Raji (cell line): ENCODE results near the gene TREML4.

ENCODE experiments used
- POLR2A ChIP-seq: IDR thresholded peaks from 2 replicates; pipeline ENCODE4 v1.6.1; 2011; ENCODE audit warnings: low read depth, low read length, control low read depth; ENCODE audit not compliant: insufficient read depth

Gene TREML4

DNA sequence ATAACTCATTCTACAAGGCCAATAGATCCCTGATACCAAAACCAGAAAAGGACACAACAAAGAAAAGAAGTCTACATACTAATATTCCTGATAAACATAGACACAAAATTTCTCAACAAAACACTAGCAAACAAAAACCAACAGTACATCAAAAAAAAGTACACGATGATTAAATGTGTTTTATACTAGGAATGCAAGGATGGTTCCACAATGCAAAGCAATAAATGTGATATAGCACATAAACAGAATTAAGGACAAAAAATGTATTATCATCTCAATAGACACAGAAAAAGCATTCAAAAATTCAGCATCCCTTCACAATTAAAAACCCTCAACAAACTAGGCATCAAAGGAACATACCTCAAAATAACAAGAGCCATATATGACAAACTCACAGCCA, 35.1 kb downstream of the TREML4 start:
- TF ChIP-seq POLR2A, result no peak

DNA sequence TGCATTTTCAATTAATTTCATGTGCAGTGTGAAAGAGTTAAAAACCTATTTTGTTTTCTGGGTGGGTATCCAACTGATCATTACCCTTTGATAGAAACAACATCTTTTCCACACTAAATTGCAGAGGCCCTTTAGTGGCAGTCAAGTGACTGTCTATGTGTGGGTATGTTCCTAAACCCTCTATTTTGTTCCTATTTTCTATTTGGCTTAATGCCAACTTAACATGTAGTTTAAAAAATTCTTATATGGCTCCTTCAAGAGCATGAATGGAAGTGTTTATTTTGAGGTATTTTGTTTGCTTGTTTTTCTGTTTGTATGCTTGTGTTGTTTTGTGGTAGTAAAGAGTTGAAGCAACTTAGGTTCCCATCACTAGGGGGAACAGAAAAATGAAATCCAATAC, 38.4 kb downstream of the TREML4 start:
- TF ChIP-seq POLR2A, result no peak

DNA sequence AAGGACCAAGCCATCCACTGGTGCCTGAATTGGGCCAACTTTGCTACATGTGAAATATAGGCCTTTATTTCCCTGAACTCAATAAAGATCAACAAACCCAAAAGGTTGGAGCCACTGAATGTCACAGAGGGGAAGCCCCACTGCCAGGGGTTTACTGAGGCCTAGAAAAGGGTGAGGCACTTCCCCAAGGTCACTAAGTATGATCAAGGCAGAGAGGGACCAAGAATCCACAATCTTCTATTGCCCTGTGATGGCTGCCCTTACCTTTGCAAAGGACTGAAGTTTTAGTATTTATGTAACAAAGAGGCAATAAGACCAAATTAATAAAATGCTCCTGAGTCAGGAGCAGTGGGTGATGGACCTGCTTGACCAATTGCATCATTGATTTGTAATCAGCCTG, 40.3 kb downstream of the TREML4 start:
- TF ChIP-seq POLR2A, result no peak

DNA sequence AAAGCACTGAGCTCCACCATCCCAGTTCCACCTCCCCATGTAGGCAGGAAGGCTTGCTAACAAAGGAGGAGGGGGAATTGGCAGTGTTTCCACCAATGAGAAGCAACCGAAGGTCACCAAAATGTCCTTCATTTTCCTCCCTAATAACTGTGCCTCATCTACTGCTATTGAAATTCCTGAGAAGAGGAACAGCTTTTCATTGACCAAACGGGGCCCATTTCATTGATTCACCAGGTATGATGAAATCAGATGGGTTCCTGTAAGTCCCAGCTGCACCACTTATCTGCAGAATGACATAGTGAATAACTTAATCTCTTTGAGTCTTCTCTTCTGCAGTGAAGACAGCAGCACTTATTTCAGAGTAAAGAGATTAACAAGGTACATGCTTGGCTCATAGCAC, 41.0 kb downstream of the TREML4 start:
- no peak for TF ChIP-seq POLR2A

DNA sequence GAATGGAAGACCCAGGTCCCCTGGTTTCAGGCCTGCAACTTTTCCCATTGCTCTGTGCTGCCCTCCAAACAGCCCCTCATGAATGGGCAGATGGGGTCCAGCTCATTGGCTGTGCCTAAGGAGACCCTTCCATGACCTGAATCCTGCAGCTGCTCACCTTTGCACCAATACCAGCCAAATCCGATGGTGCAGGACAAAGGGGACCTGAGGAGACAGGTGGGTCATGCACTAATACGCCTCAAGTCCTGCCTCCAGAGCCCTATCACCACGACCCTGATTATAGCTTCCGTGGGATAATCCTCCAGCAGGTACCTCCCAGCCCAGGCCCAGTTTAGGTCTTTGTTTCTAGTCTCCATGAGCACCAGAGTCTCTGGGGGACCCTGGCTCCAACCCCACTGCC, 41.6 kb downstream of the TREML4 start:
- TF ChIP-seq POLR2A, result no peak

DNA sequence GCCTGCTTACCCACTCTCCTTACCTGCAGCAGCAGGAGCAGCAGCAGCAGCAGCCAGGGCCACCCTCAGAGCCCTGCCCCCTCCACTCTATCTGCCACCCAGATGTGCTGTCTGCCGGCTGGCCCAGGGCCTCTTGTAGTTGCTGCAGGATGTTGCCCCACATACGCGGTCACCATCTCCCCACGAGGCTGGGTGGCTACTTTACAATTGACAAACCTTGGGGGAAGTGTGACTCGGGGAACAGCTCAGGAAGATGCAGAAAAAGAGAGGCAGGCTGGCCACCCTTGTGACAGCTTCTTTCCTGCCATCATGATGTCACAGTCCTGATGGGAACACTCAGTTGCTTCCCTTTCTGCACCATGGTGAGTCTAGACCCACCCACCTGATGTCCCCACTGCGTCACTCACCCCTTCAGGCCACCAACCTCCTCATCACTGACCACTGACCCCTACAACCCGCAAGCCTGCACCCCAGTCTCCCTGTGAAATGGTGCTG, 43.8 kb downstream of the TREML4 start:
- TF ChIP-seq POLR2A, result no peak

DNA sequence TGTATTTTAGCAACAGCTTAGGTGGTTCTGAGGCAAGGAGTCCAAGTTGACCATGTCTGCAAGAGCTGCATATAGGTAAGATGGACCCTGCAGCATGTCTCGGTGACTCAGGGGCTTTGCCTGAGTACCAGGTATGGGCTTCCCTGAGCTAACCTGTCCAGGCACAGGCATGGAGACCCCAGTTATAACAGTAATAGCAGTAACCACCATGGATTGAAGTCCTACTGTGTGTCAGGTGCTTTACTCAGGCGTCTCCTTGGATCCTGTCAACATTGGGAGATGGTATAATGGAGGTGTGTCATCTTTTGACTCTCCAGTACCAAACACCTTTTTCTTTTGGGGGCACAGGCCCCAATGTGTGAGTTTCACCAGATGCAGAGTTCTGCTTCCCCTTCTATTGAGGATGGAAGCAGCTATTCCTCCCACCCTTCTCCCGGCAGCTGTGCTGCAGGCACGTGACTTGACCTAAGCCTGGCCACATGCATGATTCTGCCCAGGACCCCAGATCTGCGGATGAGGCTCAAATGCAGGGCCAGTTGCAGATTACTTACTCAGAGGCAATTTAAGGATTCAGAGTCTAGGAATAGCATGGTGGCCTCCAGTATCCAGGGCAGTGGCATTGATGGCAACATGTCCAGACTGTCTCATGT, 44.6 kb downstream of the TREML4 start:
- no peak for TF ChIP-seq POLR2A

DNA sequence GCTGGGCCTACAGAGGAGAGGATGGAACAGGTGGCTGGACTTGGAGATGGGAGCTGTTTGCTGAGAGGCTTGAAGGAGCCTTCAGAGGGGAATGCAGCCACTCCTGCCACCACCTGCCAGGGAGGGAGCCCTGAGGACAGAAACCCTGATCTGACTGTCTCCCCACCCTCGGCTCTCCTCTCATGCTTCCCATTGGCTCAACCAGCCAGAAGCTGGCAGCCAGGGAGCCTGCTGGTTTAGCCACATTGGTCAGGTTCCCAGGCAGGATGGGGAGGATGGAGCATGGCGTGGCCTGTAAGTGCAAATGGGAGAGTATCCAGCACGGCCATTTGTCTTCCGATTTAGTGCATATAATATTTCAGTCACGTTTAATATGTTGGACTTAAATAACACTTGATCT, 45.6 kb downstream of the TREML4 start:
- TF ChIP-seq POLR2A, result no peak

DNA sequence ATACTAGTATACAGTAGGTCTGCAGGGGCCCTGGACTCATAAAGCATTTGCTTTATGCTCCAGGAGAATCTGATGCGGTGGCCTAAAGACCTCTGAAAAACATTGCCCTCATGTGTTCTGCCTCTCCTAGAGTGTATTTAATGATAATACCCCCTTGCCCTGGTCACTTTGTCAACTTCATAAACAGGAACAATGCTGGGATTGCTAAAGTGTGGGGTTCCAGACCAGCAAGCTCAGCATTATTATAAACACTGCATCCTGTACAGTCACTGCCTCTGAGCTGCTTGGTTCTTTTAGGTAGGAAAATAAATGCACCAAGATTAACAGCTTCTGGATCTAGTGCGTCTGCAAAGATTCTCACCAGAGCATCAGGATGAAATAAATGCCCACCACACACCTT, 46.1 kb downstream of the TREML4 start:
- no peak for TF ChIP-seq POLR2A

DNA sequence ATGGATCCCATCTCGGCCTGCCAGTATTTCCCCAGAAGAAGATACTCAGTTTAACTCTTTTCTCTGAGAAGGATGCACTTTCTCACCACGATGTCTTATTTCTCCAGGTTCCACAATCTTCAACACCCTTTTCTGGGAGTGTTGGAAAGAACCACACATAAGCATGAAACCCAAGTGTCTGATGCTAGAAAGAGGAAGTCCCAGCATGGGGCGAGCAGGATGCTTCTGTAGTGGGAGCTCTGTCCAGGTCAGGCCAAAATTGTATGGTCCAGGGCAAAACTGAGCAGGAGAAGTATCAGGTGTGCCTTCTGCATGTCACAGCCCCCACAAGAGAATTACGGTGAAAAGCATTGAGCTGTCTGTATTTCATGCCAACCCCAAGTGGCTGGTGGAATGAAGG, 47.3 kb downstream of the TREML4 start:
- no peak for TF ChIP-seq POLR2A

DNA sequence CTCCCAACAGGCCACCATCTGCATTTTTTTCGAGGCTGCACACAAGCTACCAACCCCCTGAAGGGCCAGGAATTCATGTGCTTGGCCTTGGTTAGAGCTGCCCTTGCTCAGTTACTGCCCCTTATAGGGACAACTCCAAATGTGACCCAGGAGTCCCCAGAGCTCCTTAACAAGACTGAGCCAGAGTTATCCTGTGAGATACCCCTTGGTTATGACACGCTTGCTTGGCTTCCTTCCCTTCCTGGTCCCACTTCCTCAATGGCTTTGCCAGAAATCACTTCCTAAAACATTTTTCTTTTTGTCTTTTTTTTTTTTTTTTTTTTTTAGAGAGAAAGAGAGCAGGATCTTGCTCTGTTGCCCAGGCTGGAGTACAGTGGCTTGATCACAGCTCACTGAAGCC, 49.5 kb downstream of the TREML4 start:
- no peak for TF ChIP-seq POLR2A

DNA sequence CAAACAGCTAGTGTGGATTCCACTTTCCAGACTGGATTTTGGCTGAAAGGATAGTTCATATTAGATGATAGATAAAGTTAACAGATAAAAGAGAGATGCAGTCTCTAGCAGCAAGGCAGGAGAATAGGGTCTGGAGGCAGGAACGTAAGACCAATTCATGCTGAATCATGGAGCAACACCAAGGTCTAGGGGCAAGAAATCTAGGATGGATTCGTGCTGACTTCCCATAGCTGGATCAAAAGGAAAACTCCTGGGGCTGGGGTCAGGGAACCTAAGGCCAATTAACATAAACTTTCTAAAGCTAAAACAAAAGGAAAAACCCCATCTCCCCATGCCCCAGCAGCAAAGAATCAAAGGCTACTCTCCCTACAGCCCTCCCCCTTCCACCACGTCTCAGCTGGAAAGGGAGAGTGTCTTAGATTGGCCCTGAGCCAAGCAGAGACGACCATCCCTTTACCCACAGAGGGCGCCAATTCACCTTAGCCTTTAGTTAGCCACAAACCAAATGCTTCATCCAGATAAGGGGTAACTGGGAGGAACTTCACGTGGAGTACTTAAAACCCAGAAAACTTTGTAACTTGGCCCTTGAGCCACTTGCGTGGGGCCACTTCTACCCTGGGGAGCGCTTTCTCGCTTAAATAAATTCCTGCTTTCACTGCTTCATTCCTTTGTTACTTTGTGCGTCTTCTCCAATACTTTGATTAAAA, 50.7 kb downstream of the TREML4 start:
- no peak for TF ChIP-seq POLR2A

DNA sequence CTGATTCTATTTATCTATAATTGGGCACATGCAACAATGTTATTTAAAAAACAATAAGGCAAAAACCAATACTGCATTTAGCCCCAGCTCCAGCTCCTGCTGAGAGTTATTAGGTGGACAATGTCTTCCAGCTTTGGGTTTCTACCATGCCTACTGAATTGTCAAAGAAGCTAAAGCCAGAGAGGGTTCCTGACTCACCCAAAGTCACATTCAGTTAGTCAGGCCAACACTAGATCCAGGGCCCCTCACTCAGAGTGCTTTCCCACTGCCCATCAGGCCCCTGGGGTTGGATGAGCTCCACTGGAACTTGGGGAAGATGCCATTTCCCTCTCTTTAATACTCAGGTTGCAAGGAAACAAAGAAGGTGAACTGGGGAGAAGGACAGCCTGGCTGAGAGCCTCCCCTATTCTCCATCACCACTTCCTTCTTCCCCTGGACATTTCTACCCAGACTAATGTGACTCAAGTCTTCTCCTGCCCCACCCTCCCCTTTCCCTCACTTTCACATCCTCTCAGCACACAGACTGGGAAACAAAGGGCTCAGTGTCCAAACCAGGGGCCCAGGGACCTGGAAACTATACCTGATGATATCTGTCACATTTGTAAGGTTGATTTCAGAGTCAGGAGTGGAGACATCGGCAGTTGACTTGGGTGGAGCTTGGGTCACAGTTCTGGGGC, 52.4 kb downstream of the TREML4 start:
- no peak for TF ChIP-seq POLR2A

DNA sequence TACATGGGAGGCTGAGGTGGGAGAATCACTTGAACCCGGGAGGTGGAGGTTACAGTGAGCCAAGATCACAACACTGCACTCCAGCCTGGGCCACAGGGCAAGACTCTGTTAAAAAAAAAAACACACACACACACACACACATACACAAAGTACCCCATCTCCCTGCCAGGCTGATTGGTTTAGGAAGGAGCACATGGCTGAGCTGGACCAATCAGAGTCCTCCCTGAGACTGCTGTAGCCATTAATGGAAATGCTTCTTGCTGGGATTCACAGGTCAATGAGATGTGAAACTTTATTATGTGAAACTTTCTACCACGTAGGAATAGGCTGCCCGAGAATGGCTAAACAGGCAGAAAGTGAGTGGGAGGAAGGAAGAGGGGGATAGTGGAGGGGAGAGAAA, 55.5 kb downstream of the TREML4 start:
- TF ChIP-seq POLR2A, result no peak

DNA sequence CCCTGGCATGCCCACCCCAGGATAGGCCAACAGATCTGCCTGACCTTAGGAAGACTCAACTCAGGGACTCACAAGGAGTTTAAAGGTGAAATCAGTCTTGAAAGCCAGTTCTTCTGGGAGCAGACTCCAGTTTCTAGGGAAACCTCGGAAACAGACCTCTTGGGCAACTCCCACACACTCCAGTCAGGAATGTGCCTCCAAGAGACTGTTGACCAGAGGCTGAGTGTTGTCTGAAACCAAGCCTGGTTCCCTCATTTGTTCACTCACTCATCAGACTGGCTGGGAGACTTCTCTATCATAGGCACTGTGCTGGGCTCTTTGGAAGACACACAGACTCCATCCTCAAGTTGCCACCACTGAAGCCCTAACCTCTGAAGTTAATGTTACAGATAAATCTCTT, 56.6 kb downstream of the TREML4 start:
- TF ChIP-seq POLR2A, result no peak
